GM18519 (cell line): ENCODE measurements around the gene CERT1.

Experiments
- ATAC-seq: cut with Tn5 transposase; IDR thresholded peaks from one replicate; pipeline ENCODE4 v1.9.1; 2021; ENCODE audit warnings: mild to moderate bottlenecking, moderate library complexity; ENCODE audit not compliant: unreplicated experiment, low FRiP score

Gene CERT1

GRCh38 chr5:75433814-75434506 lies 77.5 kb downstream of the CERT1 start:
- no peak for ATAC-seq

GRCh38 chr5:75414241-75414640 lies 97.2 kb downstream of the CERT1 start:
- ATAC-seq: no peak

- no peak for ATAC-seq
Measured at GRCh38 chr5:75412111-75412990, 99.1 kb downstream of the CERT1 start.

DNA sequence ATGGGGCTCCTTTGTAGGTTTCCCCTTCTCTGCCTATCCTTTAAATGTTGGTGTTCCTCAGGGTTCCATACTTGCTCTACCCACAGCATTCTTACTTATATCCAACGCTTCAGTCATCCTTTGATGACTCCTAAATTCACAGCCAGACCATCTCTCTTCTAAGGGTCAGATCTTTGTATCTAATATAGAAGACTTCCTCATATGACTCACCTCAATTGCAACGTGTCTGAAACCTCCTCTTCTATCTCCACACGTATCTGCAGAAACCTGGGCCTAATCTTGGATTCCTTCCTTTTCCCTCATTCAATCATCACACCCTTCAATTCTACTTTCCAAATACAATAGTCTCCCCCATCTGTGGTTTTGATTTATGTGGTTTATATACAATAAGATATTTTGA lies 106.1 kb downstream of the CERT1 start:
- no peak for ATAC-seq

DNA sequence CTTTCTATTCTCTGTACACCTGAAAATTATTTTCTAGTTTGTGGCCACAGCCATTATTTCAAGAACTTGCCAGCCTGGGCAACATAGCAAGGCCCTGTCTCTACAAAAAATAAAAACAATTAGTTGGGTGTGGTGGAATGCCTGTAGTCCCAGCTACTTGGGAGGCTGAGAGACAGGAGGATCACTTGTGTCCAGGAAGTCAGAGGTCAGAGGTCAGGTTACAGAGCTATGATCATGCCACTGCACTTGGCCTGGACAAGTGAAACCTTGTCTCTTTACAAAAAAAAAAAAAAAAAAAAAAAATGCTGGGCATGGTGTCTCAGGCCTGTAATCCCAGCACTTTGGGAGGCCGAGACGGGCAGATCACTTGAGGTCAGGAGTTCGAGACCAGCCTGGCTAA lies 116.2 kb downstream of the CERT1 start:
- ATAC-seq: no peak

DNA sequence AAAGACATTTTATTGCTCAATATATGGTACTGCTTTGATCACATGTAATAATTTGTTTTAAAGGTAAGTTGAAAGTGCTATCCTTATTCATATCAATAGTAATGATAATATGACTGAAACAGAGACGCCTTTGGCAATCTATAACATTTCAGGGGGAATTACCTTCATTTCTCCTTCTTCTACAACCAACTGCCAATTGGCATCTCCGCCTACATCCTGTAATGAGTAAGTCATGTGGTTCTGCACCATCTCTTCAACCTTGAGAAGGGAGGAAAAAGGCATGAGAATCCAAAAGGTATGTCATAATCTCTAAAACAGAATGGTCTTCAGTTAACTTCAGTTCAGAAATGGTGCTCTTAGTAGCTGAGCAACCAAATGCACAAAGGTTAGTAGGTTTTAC lies 122.0 kb downstream of the CERT1 start:
- no peak for ATAC-seq

- ATAC-seq: no peak
Measured at GRCh38 chr5:75387806-75388205, 123.6 kb downstream of the CERT1 start.

DNA sequence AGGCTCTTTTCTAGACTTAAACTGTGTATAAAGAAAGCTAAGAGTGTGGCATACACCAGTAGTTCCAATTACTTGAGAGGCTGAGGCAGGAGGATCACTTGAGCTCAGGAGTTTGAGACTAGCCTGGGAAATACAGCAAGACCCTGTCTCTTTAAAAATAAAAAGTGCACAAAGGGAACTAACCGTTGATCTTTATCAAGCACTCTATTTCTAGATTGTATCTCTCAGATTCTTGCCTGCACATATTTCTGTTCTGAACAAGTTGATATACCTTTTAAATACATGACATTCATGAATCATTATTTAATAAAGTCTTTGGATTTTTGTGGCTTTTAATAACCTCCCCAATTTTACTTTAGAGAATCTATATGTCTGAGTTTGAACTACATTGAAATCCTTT lies 127.2 kb downstream of the CERT1 start:
- no peak for ATAC-seq

DNA sequence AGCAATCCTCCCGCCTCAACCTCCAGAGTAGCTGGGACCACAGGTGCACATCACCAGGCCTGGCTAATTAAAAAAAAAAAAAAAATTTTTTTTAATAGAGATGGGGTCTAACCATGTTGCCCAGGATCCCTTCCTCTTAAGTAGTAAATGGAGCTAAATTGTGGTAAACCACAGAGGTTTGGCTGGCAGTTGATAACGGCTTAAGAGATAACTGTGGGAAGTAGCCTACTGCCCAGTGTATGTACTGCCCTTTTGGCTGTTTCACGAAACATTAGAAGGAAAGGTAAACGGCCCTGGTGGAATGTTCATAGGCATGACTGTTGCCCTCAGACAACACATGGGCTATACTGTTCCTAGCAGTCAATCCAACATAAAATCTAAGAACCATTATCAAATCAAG lies 130.0 kb downstream of the CERT1 start:
- no peak for ATAC-seq

DNA sequence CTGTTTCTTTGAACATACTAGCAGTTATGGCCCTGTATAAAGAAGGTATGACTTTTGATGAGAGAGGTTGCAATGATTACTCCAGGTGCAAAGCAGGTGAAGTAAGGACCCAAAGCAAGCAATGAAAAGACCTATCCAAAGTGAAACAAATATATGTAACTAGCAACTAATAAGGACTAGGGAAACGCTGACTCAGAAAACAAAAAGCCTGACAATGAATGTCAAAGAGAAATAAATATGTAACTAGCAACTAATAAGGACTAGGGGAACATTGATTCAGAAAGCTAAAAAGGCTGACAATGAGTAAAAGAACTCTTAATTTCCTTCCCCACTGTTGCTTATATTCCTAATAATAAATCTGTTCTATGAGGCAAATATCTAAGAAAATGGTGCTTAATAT lies 131.3 kb downstream of the CERT1 start:
- no peak for ATAC-seq

DNA sequence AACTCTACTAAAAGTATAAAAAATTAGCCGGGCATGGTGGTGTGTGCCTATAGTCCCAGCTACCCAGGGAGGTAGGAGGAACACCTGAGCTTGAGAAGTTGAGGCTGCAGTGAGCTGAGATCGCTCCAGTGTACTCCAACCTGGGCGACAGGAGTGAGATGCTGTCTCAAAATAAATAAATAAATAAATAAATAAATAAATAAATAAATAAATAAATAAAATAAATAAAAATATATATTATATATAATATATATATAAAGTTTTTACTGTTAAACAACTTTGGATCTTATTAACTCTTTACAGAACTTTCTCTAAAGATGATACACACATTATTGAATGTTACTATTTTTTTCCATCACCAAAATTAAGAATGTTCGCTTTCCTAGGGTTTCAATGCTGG lies 136.0 kb downstream of the CERT1 start:
- no peak for ATAC-seq

GRCh38 chr5:75374394-75374814 lies 137.0 kb downstream of the CERT1 start:
- no peak for ATAC-seq

GRCh38 chr5:75373862-75374261 lies 137.6 kb downstream of the CERT1 start:
- no peak for ATAC-seq

DNA sequence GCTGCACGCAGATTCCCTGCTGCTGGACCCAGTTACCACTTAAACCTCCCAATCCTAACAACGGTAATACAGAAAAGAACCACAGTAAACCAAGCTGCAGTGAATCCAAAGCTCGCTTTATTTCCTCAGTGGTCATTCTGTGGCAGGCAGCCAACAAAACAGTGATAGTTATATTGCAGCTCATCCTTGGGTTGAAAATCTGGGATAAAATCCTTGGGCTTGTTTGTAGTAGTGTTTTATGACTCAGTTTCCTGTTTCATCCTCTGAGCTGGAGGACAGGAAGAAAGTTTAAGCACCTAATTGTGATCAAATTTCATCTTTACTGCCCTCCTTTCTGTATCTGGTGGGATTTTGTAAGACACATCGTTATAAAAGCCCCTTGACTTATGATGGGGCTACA lies 143.0 kb downstream of the CERT1 start:
- ATAC-seq: no peak

DNA sequence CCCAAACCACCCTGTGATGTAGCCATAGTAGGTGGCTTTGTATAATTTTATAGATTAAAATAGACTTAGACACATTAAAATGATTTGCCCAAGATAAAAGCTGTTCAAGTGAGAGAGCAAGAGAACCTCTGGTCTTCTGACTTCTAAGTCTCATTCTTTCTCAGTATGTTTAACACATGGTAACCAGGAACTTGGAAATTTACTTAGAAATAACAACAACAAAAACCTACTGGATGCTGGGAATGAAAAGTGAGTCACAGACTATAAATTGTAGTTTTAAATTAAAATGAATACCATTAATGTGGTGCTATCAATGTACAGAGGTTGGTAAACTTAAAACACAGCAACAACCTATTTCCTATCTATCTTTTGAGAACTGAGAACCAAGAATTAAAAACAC lies 144.0 kb downstream of the CERT1 start:
- ATAC-seq: no peak

- no peak for ATAC-seq
Measured at GRCh38 chr5:75366787-75367186, 144.6 kb downstream of the CERT1 start.

GRCh38 chr5:75365740-75366139 lies 145.7 kb downstream of the CERT1 start:
- no peak for ATAC-seq

DNA sequence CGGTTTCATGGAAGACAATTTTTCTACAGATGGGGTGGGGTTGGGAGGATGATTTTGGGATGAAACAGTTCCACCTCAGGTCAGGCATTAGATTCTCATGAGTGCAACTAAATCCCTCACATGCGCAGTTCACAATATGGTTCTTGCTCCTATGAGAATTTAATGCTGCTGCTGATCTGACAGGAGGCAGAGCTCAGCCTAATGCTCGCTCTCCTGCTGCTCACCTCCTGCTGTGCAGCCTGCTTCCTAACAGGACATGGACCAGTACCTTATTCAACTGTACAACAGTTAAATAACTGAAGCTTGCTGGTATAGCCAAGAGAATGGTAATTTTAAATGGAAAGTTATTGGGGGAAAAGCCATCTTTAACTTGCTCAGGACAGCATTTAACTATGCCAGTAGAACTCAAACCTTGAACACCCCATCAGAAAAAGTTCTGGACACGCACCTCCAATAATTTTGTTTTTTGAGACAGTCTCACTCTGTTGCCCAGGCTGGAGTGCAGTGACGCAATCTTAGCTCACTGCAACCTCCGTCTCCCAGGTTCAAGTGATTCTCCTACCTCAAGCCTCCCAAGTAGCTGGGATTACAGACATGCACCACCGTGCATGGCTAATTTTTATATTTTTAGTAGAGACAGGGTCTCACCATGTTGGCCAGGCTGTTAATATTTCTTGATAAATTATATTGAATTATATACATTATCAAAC lies 146.7 kb downstream of the CERT1 start:
- ATAC-seq: no peak

DNA sequence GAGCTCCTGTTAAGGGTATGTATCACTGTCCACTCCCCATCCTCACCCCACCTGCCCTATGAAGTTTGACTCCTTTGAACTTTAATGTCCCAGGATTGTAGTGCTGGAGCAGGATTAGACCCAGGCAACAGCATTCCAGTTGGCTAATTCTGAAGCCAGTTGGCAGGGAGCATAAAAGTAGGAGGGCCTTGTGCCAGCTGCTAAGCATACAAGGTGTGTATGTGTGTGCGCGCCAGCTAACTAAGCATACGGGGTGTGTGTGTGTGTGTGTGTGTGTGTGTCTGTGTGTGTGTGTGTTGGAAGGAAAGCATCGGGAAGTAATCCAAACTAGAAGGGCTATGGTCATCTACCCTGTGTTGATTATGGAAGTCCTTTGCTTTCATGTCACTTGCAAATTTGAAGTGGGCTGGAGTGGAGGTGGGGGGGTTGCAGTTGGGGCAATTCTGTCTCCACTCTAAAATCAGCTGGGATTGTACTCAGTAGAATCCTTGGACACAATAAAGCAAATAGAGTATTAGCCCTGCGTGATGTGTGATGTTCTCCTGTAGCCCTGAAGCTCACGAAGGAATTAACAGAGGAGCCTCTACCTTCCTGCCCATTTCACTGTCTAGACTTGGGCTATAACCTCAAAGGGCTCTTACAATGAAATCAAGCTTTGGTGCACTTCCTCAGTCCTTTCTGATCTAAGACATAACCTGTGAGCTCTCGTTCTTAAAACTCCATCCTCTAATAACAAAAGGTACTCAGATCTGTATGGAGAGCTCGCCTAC lies 147.5 kb downstream of the CERT1 start:
- ATAC-seq: no peak

GRCh38 chr5:75363111-75363510 lies 148.3 kb downstream of the CERT1 start:
- no peak for ATAC-seq
